SK-N-SH treated with all-trans-retinoic acid at 6 μM for 48 hours (cell line): ENCODE measurements around the gene PRIMA1.

ENCODE experiments used
- ATAC-seq: fragments of 200-7000 bp; cut with Tn5 transposase; 3 replicates; pipeline ENCODE4 v1.9.1; 2020; ENCODE audit warnings: mild to moderate bottlenecking, moderate library complexity
- ARNTL ChIP-seq: fragments of 450-650 bp; formaldehyde crosslinking; IDR thresholded peaks from 2 replicates; pipeline ENCODE4 v1.5.0; 2020; ENCODE audit warnings: low read depth, mild to moderate bottlenecking, moderate library complexity, borderline replicate concordance
- BACH2 ChIP-seq: fragments of 250-450 bp; sonication (Bioruptor Pico); IDR thresholded peaks from 2 replicates; pipeline ENCODE4 v1.9.0; 2021; ENCODE audit warnings: mild to moderate bottlenecking, borderline replicate concordance
- GLIS3 ChIP-seq: fragments of 250-450 bp; sonication (Bioruptor Pico); IDR thresholded peaks from 2 replicates; pipeline ENCODE4 v1.5.0; 2020; ENCODE audit warnings: mild to moderate bottlenecking, moderate library complexity
- ISL1 ChIP-seq: fragments of 250-450 bp; sonication (Bioruptor Pico); IDR thresholded peaks from 2 replicates; pipeline ENCODE4 v2.1.2; 2022; ENCODE audit warnings: mild to moderate bottlenecking, moderate library complexity
- OSR1 ChIP-seq: fragments of 250-450 bp; sonication (Bioruptor Pico); IDR thresholded peaks from 2 replicates; pipeline ENCODE4 v1.8.0; 2022; ENCODE audit warnings: moderate library complexity, mild to moderate bottlenecking, inconsistent platforms
- PPARA ChIP-seq: fragments of 250-450 bp; sonication (Bioruptor Pico); IDR thresholded peaks from 2 replicates; pipeline ENCODE4 v1.5.0; 2020; ENCODE audit warnings: mild to moderate bottlenecking, borderline replicate concordance
- RARB ChIP-seq: fragments of 250-450 bp; sonication (Bioruptor Pico); IDR thresholded peaks from 2 replicates; pipeline ENCODE4 v1.8.0; 2021; ENCODE audit warnings: mild to moderate bottlenecking, moderate library complexity
- SNAI2 ChIP-seq: fragments of 250-450 bp; sonication (Bioruptor Pico); IDR thresholded peaks from 2 replicates; pipeline ENCODE4 v1.5.0; 2020; ENCODE audit warnings: mild to moderate bottlenecking, moderate library complexity
- TCF4 ChIP-seq: fragments of 250-450 bp; sonication (Bioruptor Pico); IDR thresholded peaks from 2 replicates; pipeline ENCODE4 v1.8.0; 2021; ENCODE audit warnings: mild to moderate bottlenecking, moderate library complexity, borderline replicate concordance
- TOX ChIP-seq: fragments of 250-450 bp; sonication (Bioruptor Pico); IDR thresholded peaks from 2 replicates; pipeline ENCODE4 v1.8.0; 2021; ENCODE audit warnings: mild to moderate bottlenecking, moderate library complexity, borderline replicate concordance
- ZC3H10 ChIP-seq: fragments of 250-450 bp; sonication (Bioruptor Pico); IDR thresholded peaks from 2 replicates; pipeline ENCODE4 v1.5.1; 2021; ENCODE audit warnings: mild to moderate bottlenecking, moderate library complexity
- ZFP3 ChIP-seq: fragments of 250-450 bp; sonication (Bioruptor Pico); IDR thresholded peaks from 2 replicates; pipeline ENCODE4 v1.5.0; 2020; ENCODE audit warnings: mild to moderate bottlenecking, moderate library complexity
- ZFP30 ChIP-seq: fragments of 450-650 bp; formaldehyde crosslinking; IDR thresholded peaks from 2 replicates; pipeline ENCODE4 v1.5.0; 2022; ENCODE audit warnings: mild to moderate bottlenecking, moderate library complexity
- ZNF565 ChIP-seq: fragments of 450-650 bp; formaldehyde crosslinking; conservative IDR thresholded peaks from 2 replicates; pipeline ENCODE4 v1.5.0; 2020; ENCODE audit warnings: low read depth, mild to moderate bottlenecking, moderate library complexity
- ZNF70 ChIP-seq: fragments of 450-650 bp; formaldehyde crosslinking; IDR thresholded peaks from 2 replicates; pipeline ENCODE4 v1.5.0; 2020; ENCODE audit warnings: mild to moderate bottlenecking, moderate library complexity
- ZNF8 ChIP-seq: fragments of 450-650 bp; formaldehyde crosslinking; IDR thresholded peaks from 2 replicates; pipeline ENCODE4 v1.5.0; 2020; ENCODE audit warnings: mild to moderate bottlenecking, moderate library complexity
- TF ChIP-seq, protein P1 (sequence below): fragments of 250-450 bp; sonication (Bioruptor Pico); IDR thresholded peaks from 2 replicates; pipeline ENCODE4 v1.8.0; 2020; ENCODE audit warnings: mild to moderate bottlenecking, moderate library complexity, borderline replicate concordance
- TF ChIP-seq, protein P2 (sequence below): fragments of 250-450 bp; sonication (Bioruptor Pico); IDR thresholded peaks from 2 replicates; pipeline ENCODE4 v1.5.0; 2020; ENCODE audit warnings: mild to moderate bottlenecking, moderate library complexity
- TF ChIP-seq, protein P3 (sequence below): fragments of 250-450 bp; sonication (Bioruptor Pico); IDR thresholded peaks from 2 replicates; pipeline ENCODE4 v1.5.1; 2021; ENCODE audit warnings: mild to moderate bottlenecking, moderate library complexity

Gene PRIMA1

DNA sequence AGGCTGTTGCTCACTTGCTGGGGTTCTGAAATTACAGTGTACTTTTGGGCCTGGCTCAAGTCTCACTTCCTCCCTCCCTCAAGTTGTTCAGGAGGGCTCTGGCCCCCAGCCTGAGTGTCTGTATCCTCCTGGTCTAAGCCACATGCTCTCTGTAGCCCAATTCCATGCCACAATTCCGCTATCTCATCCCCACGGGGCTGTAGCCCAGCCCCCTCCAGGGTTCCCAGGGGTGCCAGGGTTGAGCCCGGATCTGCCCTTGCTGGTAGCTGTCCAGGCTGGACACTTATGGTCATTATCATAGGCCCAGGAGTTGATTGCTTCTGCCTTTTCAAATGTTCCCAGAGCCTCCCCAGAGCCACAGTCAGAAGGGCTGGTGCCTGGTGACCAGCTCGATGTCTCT is 65.3 kb downstream of the PRIMA1 start:
- no peak for ATAC-seq
- no peak for TF ChIP-seq ISL1
- TF ChIP-seq, protein P1, sequence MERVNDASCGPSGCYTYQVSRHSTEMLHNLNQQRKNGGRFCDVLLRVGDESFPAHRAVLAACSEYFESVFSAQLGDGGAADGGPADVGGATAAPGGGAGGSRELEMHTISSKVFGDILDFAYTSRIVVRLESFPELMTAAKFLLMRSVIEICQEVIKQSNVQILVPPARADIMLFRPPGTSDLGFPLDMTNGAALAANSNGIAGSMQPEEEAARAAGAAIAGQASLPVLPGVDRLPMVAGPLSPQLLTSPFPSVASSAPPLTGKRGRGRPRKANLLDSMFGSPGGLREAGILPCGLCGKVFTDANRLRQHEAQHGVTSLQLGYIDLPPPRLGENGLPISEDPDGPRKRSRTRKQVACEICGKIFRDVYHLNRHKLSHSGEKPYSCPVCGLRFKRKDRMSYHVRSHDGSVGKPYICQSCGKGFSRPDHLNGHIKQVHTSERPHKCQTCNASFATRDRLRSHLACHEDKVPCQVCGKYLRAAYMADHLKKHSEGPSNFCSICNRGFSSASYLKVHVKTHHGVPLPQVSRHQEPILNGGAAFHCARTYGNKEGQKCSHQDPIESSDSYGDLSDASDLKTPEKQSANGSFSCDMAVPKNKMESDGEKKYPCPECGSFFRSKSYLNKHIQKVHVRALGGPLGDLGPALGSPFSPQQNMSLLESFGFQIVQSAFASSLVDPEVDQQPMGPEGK (CRISPR knock-in tag): no peak
- TF ChIP-seq, all 23 proteins: peak for 0

DNA sequence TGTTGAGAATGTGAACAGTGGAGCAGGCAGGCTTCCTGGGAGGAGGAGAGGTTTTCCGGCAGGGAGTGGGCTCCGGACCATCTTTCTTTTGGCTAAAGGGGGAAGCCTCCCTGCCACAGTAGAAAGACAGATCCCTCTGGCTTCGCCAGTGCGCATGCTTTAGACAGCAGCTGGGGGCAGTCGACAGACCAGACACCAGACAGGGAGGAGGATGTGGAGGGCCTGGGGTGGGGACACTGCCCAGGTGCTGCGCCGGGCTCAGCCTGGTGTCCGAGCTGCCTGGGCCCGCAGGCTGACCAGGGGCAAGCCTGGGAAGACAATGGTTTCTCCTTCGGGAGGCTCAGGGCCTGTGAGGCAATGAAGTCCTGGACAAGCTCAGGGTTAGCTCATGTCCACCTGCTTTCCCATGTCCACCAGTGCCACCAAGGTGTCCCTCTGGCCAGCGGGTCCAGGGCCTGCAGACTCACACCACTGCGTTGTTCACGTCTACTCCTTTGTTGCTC is 67.3 kb downstream of the PRIMA1 start:
- ATAC-seq: no peak

DNA sequence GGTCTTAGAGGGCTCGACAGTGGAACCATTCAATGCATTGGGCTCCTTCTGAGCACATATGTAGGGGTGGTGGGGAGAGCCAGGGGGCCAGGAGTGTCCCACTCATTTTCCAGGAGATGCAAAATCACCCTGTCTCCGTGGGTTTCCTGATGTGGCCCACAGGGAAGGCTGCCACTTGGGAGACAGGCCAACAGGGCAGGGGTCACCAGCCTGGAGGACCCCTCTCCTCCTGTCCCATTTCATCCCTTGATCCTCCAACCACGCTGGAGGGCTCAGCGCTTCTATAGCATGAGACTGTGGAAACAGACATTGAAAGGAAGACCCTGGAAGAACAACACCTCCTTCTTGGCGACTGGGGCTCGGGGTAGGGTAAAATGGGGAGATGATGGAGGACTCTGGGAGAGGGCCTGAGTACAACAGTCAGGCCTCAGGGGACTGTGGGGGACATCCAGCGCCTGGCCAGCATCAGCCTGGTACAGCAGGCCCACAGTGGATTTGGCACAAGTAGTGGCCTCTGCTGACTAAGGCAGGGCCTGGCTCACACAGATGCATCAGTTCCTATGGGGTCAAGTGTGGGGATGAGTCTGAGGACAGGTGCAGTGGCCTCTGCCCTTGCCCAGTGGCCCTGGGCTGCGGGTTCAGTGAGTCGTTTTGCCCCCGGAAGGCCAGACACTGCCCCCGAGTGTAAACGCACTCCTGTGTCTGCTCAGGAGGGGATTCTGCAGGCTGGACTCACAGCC is 68.0 kb downstream of the PRIMA1 start:
- no peak for ATAC-seq
- TF ChIP-seq ZC3H10 (no peak), ARNTL (CRISPR knock-in tag) (no peak), ZNF70 (CRISPR knock-in tag) (no peak), PPARA (no peak), OSR1 (CRISPR knock-in tag) (no peak)
- TF ChIP-seq, protein P2, sequence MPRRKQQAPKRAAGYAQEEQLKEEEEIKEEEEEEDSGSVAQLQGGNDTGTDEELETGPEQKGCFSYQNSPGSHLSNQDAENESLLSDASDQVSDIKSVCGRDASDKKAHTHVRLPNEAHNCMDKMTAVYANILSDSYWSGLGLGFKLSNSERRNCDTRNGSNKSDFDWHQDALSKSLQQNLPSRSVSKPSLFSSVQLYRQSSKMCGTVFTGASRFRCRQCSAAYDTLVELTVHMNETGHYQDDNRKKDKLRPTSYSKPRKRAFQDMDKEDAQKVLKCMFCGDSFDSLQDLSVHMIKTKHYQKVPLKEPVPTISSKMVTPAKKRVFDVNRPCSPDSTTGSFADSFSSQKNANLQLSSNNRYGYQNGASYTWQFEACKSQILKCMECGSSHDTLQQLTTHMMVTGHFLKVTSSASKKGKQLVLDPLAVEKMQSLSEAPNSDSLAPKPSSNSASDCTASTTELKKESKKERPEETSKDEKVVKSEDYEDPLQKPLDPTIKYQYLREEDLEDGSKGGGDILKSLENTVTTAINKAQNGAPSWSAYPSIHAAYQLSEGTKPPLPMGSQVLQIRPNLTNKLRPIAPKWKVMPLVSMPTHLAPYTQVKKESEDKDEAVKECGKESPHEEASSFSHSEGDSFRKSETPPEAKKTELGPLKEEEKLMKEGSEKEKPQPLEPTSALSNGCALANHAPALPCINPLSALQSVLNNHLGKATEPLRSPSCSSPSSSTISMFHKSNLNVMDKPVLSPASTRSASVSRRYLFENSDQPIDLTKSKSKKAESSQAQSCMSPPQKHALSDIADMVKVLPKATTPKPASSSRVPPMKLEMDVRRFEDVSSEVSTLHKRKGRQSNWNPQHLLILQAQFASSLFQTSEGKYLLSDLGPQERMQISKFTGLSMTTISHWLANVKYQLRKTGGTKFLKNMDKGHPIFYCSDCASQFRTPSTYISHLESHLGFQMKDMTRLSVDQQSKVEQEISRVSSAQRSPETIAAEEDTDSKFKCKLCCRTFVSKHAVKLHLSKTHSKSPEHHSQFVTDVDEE: no peak

More for the DNA sequence above, 67.3 kb downstream of the PRIMA1 start:
- TF ChIP-seq, protein P2: no peak
- TF ChIP-seq TCF4 (CRISPR knock-in tag) (no peak), ISL1 (no peak), ARNTL (CRISPR knock-in tag) (no peak), RARB (CRISPR knock-in tag) (no peak), ZNF8 (CRISPR knock-in tag) (no peak), BACH2 (CRISPR knock-in tag) (no peak), ZFP30 (CRISPR knock-in tag) (no peak), ZFP3 (CRISPR knock-in tag) (no peak), GLIS3 (CRISPR knock-in tag) (no peak), SNAI2 (no peak), ZNF565 (CRISPR knock-in tag) (no peak), TOX (CRISPR knock-in tag) (no peak)
- TF ChIP-seq, protein P1 (CRISPR knock-in tag): no peak
- TF ChIP-seq, all 23 proteins: peak for 0

DNA sequence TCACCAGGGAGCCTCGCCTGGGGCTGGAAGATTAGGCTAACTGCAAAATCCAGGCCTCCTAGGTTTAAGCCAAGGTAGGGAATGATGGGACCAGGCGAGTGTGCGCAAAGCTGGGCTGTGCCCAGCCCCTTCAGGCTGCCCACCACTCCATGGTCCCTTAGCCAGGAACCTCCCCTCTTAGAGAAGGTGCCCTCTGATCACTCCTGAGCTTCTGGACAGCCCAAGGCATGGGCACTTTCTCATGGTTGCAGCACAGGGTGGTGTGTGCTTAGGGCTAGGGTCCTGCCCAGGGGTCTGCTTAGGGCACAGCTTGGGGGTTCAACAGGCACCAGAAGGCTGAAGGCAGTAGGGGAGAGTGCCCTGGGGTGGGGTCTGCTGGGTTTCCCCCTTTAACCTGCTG is 69.0 kb downstream of the PRIMA1 start:
- ATAC-seq: no peak

More for the DNA sequence above, 69.0 kb downstream of the PRIMA1 start:
- TF ChIP-seq, protein P3, sequence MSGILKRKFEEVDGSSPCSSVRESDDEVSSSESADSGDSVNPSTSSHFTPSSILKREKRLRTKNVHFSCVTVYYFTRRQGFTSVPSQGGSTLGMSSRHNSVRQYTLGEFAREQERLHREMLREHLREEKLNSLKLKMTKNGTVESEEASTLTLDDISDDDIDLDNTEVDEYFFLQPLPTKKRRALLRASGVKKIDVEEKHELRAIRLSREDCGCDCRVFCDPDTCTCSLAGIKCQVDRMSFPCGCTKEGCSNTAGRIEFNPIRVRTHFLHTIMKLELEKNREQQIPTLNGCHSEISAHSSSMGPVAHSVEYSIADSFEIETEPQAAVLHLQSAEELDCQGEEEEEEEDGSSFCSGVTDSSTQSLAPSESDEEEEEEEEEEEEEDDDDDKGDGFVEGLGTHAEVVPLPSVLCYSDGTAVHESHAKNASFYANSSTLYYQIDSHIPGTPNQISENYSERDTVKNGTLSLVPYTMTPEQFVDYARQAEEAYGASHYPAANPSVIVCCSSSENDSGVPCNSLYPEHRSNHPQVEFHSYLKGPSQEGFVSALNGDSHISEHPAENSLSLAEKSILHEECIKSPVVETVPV: no peak
- TF ChIP-seq, all 23 proteins: peak for 0
